NT2/D1 (cell line): Measurements from ENCODE around the gene FTO.

ENCODE experiments used
- DNase-seq: peaks from one replicate; pipeline ENCODE4 v3.0.0-alpha.2; 2011; ENCODE audit warnings: low read depth, low spot score
- H3K27me3 ChIP-seq: 2 replicates; pipeline ENCODE4 v1.6.0; 2011; ENCODE audit warnings: mild to moderate bottlenecking; ENCODE audit not compliant: insufficient read length, insufficient read depth
- H3K36me3 ChIP-seq: 2 replicates; pipeline ENCODE4 v1.6.1; 2011; ENCODE audit warnings: mild to moderate bottlenecking, low read length, mixed read lengths; ENCODE audit not compliant: insufficient read depth, insufficient read length
- H3K4me1 ChIP-seq: 2 replicates; pipeline ENCODE4 v1.5.1; 2011; ENCODE audit not compliant: insufficient read depth, insufficient read length
- H3K4me3 ChIP-seq: 2 replicates; pipeline ENCODE4 v1.5.1; 2011; ENCODE audit warnings: low read depth; ENCODE audit not compliant: insufficient read length
- H3K9ac ChIP-seq: 2 replicates; pipeline ENCODE4 v1.6.0; 2011; ENCODE audit warnings: low read depth; ENCODE audit not compliant: insufficient read length
- H3K9me3 ChIP-seq: 2 replicates; pipeline ENCODE4 v1.5.1; 2011; ENCODE audit warnings: mild to moderate bottlenecking, low read length; ENCODE audit not compliant: insufficient read depth
- SUZ12 ChIP-seq: IDR thresholded peaks from 2 replicates; pipeline ENCODE4 v1.6.1; 2011; ENCODE audit not compliant: insufficient read length, insufficient read depth; ENCODE audit errors: extremely low read depth
- YY1 ChIP-seq: IDR thresholded peaks from 2 replicates; pipeline ENCODE4 v1.6.1; 2011; ENCODE audit not compliant: insufficient read length, insufficient read depth
- ZNF274 ChIP-seq: IDR thresholded peaks from 2 replicates; pipeline ENCODE4 v1.6.1; 2011; ENCODE audit warnings: mild to moderate bottlenecking, low read depth, low read length

Gene FTO

GRCh38 chr16:54142787-54143186, 438.8 kb downstream of the FTO start:
- no peak overlapping the region for H3K4me3 ChIP-seq
- no peaks in the 10 kb centered on the region for H3K27me3 ChIP-seq
- H3K9me3 ChIP-seq: peaks cover 3% of the 10 kb centered on the region; the same call in 1 of the 2 replicates
- peaks cover 2% of the 10 kb centered on the region for H3K4me1 ChIP-seq
- no peak for TF ChIP-seq ZNF274
- TF ChIP-seq YY1: no peak
- no peak for TF ChIP-seq SUZ12
- DNase-seq: no peak
- no peaks in the 10 kb centered on the region for H3K36me3 ChIP-seq
- no peak overlapping the region for H3K9ac ChIP-seq

DNA sequence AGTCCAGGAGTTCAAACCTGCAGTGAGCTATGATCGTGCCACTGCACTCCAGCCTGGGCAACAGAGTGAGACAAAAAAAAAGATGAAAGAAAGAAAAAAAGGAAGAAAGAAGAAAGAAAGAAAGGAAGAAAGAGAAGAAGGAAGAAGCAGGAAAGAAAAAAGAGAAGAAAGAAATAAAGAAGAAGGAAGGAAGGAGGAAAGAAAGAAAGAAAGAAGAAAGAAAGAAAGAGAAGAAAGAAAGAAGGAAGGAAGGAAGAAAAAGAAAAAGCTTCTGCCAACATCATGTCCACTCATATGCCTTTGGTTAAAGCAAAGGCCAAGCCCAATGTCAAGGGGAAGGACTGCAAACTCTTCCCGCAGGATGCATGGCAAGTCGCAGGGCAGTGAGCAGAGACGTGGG, 439.5 kb downstream of the FTO start:
- Histone ChIP-seq H3K36me3 (no peaks in the 10 kb centered on the region), H3K4me1 (peaks cover 2% of the 10 kb centered on the region), H3K9me3 (peaks cover 5% of the 10 kb centered on the region), H3K9ac (no peak overlapping the region), H3K4me3 (no peak overlapping the region), H3K27me3 (no peaks in the 10 kb centered on the region)
- TF ChIP-seq ZNF274: no peak
- TF ChIP-seq SUZ12: no peak
- TF ChIP-seq YY1: no peak
- no peak for DNase-seq

GRCh38 chr16:54143934-54144571, 440.1 kb downstream of the FTO start:
- H3K36me3 ChIP-seq: no peaks in the 10 kb centered on the region
- no peak overlapping the region for H3K4me3 ChIP-seq
- DNase-seq: no peak
- H3K9me3 ChIP-seq: peaks cover 11% of the 10 kb centered on the region
- H3K9ac ChIP-seq: no peak overlapping the region
- H3K4me1 ChIP-seq: peaks cover 2% of the 10 kb centered on the region
- no peaks in the 10 kb centered on the region for H3K27me3 ChIP-seq
- TF ChIP-seq ZNF274: no peak
- no peak for TF ChIP-seq YY1
- TF ChIP-seq SUZ12: no peak

DNA sequence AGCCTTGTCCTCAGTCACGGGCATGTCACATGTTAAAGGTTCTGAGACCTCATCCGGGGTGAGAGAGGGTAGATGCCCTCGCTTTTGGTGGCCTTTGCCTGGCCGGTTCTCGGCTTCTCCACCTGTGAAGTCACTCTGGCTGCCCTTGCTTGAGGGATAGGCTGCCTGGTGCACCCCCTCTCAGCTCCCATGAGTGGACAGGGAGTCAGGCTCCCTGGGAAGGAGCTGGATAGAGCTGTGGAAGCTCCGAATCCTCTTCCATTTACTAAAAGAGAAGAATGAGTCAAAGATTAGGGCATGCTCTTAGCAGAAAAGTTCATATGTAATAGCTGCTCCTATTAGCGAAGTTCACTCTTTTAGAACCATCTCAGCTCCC, 440.6 kb downstream of the FTO start:
- TF ChIP-seq SUZ12 (no peak), ZNF274 (no peak), YY1 (no peak)
- Histone ChIP-seq H3K36me3 (no peaks in the 10 kb centered on the region), H3K9me3 (peaks cover 16% of the 10 kb centered on the region), H3K9ac (no peak overlapping the region), H3K4me1 (peaks cover 2% of the 10 kb centered on the region), H3K4me3 (no peak overlapping the region), H3K27me3 (no peaks in the 10 kb centered on the region)
- DNase-seq: no peak

DNA sequence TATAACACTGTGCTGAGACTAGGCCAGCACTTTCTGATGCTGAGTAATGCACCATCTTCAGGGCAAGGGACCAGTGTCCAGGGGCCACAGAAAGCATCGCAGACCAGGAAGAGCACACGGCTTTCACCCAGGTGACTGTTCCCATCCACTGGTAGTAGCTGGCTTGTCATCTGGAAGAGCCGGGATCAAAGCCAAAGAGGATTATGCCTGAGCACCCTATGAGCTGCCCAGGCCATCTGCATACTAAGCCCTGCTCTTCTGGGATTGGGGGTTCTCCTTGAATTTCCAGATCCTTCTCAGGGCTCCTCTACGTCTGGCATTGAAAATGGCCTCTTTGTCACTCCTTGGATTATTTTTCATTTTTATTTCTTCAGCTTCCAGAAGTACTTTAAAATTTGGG, 441.9 kb downstream of the FTO start:
- Histone ChIP-seq H3K4me1 (peaks cover 2% of the 10 kb centered on the region), H3K36me3 (no peaks in the 10 kb centered on the region), H3K9ac (no peak overlapping the region), H3K9me3 (peaks cover 16% of the 10 kb centered on the region), H3K27me3 (no peaks in the 10 kb centered on the region), H3K4me3 (no peak overlapping the region)
- no peak for TF ChIP-seq ZNF274
- no peak for DNase-seq

GRCh38 chr16:54148974-54149373, 445.0 kb downstream of the FTO start:
- no peaks in the 10 kb centered on the region for H3K27me3 ChIP-seq
- no peaks in the 10 kb centered on the region for H3K36me3 ChIP-seq
- H3K9me3 ChIP-seq: peaks cover 16% of the 10 kb centered on the region
- H3K4me3 ChIP-seq: no peak overlapping the region
- TF ChIP-seq YY1: no peak
- no peak for TF ChIP-seq ZNF274
- TF ChIP-seq SUZ12: no peak
- no peak overlapping the region for H3K9ac ChIP-seq
- DNase-seq: no peak
- no peaks in the 10 kb centered on the region for H3K4me1 ChIP-seq

DNA sequence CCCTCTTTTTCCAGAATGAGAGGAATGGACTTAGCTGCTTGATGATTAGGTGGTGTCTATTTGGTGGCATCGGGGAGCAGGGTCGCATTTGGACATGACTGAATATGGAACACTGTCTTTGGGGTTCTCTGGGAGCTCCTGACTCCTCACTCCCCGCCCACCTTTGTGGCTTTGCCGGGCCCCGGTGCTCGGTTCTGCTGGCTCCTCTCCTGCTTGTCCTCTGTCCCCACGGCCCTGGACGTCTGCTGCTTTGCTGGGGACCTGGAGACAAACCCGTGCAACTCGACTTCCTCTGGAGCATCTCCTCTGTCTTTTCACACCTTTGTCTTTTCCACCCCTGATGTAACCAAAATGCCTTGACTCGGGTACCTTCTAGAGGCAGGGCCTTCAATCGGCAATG, 446.9 kb downstream of the FTO start:
- no peaks in the 10 kb centered on the region for H3K36me3 ChIP-seq
- peaks cover 14% of the 10 kb centered on the region for H3K9me3 ChIP-seq
- no peaks in the 10 kb centered on the region for H3K4me1 ChIP-seq
- no peak overlapping the region for H3K9ac ChIP-seq
- DNase-seq: no peak
- TF ChIP-seq YY1 (no peak), SUZ12 (no peak), ZNF274 (no peak)
- H3K27me3 ChIP-seq: no peaks in the 10 kb centered on the region
- H3K4me3 ChIP-seq: no peak overlapping the region
